Panc1 (cell line): ENCODE measurements around the gene CACNA2D3. TPM values are rescaled to one million over a fixed set of nuclear protein-coding genes. Genes with fewer than 3 reads are reported as not detected.

Experiments used
- ATAC-seq: fragments of 200-7000 bp; cut with Tn5 transposase; 2 replicates; pipeline ENCODE4 v1.9.1; 2020; ENCODE audit warnings: mild to moderate bottlenecking, moderate library complexity
- BruUV-seq: library from RNA; stranded (reverse); fragments of 400-500 nt; replicated peaks from 2 replicates; lab custom pipeline; 2021; lab: Mats Ljungman, UMichigan
- CTCF ChIA-PET: fragments of 300-600 bp; sonication (Branson Sonifier 250); formaldehyde crosslinking; loops from one replicate; lab custom pipeline; 2022; ENCODE audit warnings: antibody characterized with exemption; lab: Charles Lee
- POLR2A ChIA-PET: fragments of 300-600 bp; sonication (Branson Sonifier 250); formaldehyde crosslinking; loops from one replicate; lab custom pipeline; 2022; ENCODE audit warnings: antibody characterized with exemption; lab: Charles Lee
- DNase-seq: peaks from one replicate; pipeline ENCODE4 v3.0.0-alpha.2; 2010; ENCODE audit warnings: low read depth, low spot score
- H3K27ac ChIP-seq: 2 replicates; pipeline ENCODE4 v1.5.1; 2011; ENCODE audit warnings: mild to moderate bottlenecking, low read length, inconsistent platforms
- H3K27me3 ChIP-seq: fragments of 200-500 bp; sonication (Bioruptor generic); 2 replicates; pipeline ENCODE4 v1.6.0; 2014; ENCODE audit warnings: low read length, inconsistent platforms; ENCODE audit not compliant: control insufficient read depth, insufficient read depth
- H3K36me3 ChIP-seq: fragments of 200-500 bp; sonication (Bioruptor generic); 2 replicates; pipeline ENCODE4 v1.5.1; 2014; ENCODE audit warnings: inconsistent platforms, mild to moderate bottlenecking, low read length, moderate library complexity; ENCODE audit not compliant: control insufficient read depth, insufficient read depth
- H3K4me1 ChIP-seq: 2 replicates; pipeline ENCODE4 v1.5.1; 2011; ENCODE audit warnings: inconsistent platforms, mild to moderate bottlenecking, low read length, moderate library complexity; ENCODE audit not compliant: control insufficient read depth, insufficient read depth
- H3K4me3 ChIP-seq, 2 experiments: 2 replicates each; pipeline ENCODE4 v1.5.1; 2011 to 2012; ENCODE audit warnings: low read depth in 2 of 2, low read length in 2 of 2, mild to moderate bottlenecking in 2 of 2, inconsistent platforms in 1 of 2, moderate library complexity in 1 of 2
- H3K9me3 ChIP-seq: fragments of 200-500 bp; sonication (Bioruptor generic); 2 replicates; pipeline ENCODE4 v1.5.1; 2014; ENCODE audit warnings: low read depth, mild to moderate bottlenecking, inconsistent platforms, low read length, moderate library complexity; ENCODE audit not compliant: control insufficient read depth, insufficient read depth
- CTCF ChIP-seq: fragments of 450-650 bp; IDR thresholded peaks from 2 replicates; pipeline ENCODE4 v1.5.1; 2017; ENCODE audit warnings: mild to moderate bottlenecking
- POLR2AphosphoS5 ChIP-seq: IDR thresholded peaks from 2 replicates; pipeline ENCODE4 v1.6.1; 2012; ENCODE audit warnings: mild to moderate bottlenecking, low read depth, low read length, moderate library complexity
- REST ChIP-seq, 2 experiments: IDR thresholded peaks; 2 replicates each; pipeline ENCODE4 v1.6.1; 2011 to 2012; ENCODE audit warnings: low read depth in 2 of 2, control low read depth in 1 of 2, low read length in 1 of 2, mild to moderate bottlenecking in 1 of 2, moderate library complexity in 1 of 2; ENCODE audit not compliant: insufficient read depth in 1 of 2
- SIN3A ChIP-seq: IDR thresholded peaks from 2 replicates; pipeline ENCODE4 v1.6.1; 2012; ENCODE audit warnings: low read depth, mild to moderate bottlenecking, low read length, moderate library complexity, borderline replicate concordance; ENCODE audit not compliant: insufficient read depth
- TCF7L2 ChIP-seq: IDR thresholded peaks from 2 replicates; pipeline ENCODE4 v1.6.1; 2011; ENCODE audit warnings: mild to moderate bottlenecking, low read depth, low read length, inconsistent platforms
- in situ Hi-C: cut with HindIII; loops from 2 replicates; pipeline ENCODE4 v1.10.0; 2016; ENCODE audit warnings: low sequenced_read_pairs, low pct_unique_long_range_greater_than_20kb
- intact Hi-C: fragments of 100-400 bp; cut with micrococcal nuclease; formaldehyde crosslinking; loops from one replicate; pipeline ENCODE4 v1.10.0; 2022; ENCODE audit not compliant: unreplicated experiment
- total RNA-seq: library from RNA; stranded (reverse); gene quantifications from one replicate; pipeline ENCODE4 v1.2.1, GENCODE V29; 2021; ENCODE audit not compliant: unreplicated experiment

Gene CACNA2D3
- total RNA-seq, 1 experiment from 2014 or later = 0.41 TPM

- BruUV-seq = no TSS peak
- ChIA-PET CTCF (no interaction called here), POLR2A (no interaction called here)
- ATAC-seq = no peak
- Histone ChIP-seq H3K9me3 (no peaks in the 10 kb centered on the region), H3K36me3 (no peaks in the 10 kb centered on the region), H3K27me3 (no peaks in the 10 kb centered on the region), H3K4me3 (no peak overlapping the region), H3K4me1 (no peaks in the 10 kb centered on the region), H3K27ac (no peak overlapping the region)
- TF ChIP-seq SIN3A = no peak
- no peak for TF ChIP-seq REST (IDR thresholded peaks at IDR 0.05; ENCODE audit: insufficient read depth in 1 of 2, low read depth in 2 of 2, low read length in 1 of 2)
- TF ChIP-seq CTCF = no peak
- TF ChIP-seq POLR2AphosphoS5 = no peak
- no peak for TF ChIP-seq TCF7L2
- in situ Hi-C loops = no loop called here
- intact Hi-C loops = no loop called here
- DNase-seq = no peak
These were observed 233.4 kb downstream of the CACNA2D3 start for GRCh38 chr3:54355800-54356199.

GRCh38 chr3:54356261-54357045, 234.1 kb downstream of the CACNA2D3 start:
- no peak overlapping the region for H3K27ac ChIP-seq
- POLR2A ChIA-PET = no interaction called here
- no peaks in the 10 kb centered on the region for H3K4me1 ChIP-seq
- DNase-seq = no peak
- H3K36me3 ChIP-seq = no peaks in the 10 kb centered on the region
- H3K4me3 ChIP-seq = no peak overlapping the region
- intact Hi-C loops (no loop called here), in situ Hi-C loops (no loop called here)
- no peaks in the 10 kb centered on the region for H3K27me3 ChIP-seq
- TF ChIP-seq SIN3A = no peak
- no peak for TF ChIP-seq POLR2AphosphoS5
- no peak for TF ChIP-seq CTCF
- no peak for TF ChIP-seq TCF7L2
- TF ChIP-seq REST (IDR thresholded peaks at IDR 0.05; ENCODE audit: insufficient read depth in 1 of 2, low read depth in 2 of 2, low read length in 1 of 2) = no peak
- CTCF ChIA-PET = no interaction called here
- no TSS peak for BruUV-seq
- no peaks in the 10 kb centered on the region for H3K9me3 ChIP-seq
- no peak for ATAC-seq
